GM18867 (cell line): Measurements from ENCODE around the gene HLCS.

ENCODE experiments used
- ATAC-seq: cut with Tn5 transposase; IDR thresholded peaks from one replicate; pipeline ENCODE4 v1.9.1; 2021; ENCODE audit warnings: mild to moderate bottlenecking, moderate library complexity; ENCODE audit not compliant: unreplicated experiment

Gene HLCS

GRCh38 chr21:36728371-36729111 is 237.9 kb downstream of the HLCS start:
- no peak for ATAC-seq

- ATAC-seq: no peak
Observed at GRCh38 chr21:36727866-36728265, 238.6 kb downstream of the HLCS start.

- no peak for ATAC-seq
Observed at GRCh38 chr21:36725793-36726386, 240.6 kb downstream of the HLCS start.

GRCh38 chr21:36724660-36725059 is 241.8 kb downstream of the HLCS start:
- ATAC-seq: no peak

GRCh38 chr21:36723371-36723881 is 243.0 kb downstream of the HLCS start:
- no peak for ATAC-seq

GRCh38 chr21:36722370-36723368 is 243.8 kb downstream of the HLCS start:
- no peak for ATAC-seq

GRCh38 chr21:36721817-36722216 is 244.7 kb downstream of the HLCS start:
- no peak for ATAC-seq

GRCh38 chr21:36719614-36720013 is 246.9 kb downstream of the HLCS start:
- no peak for ATAC-seq

- ATAC-seq: no peak
Observed at GRCh38 chr21:36718951-36719501, 247.4 kb downstream of the HLCS start.

GRCh38 chr21:36717976-36718375 is 248.5 kb downstream of the HLCS start:
- no peak for ATAC-seq

- ATAC-seq: no peak
Observed at GRCh38 chr21:36716836-36717235, 249.6 kb downstream of the HLCS start.

- ATAC-seq: no peak
Observed at GRCh38 chr21:36716387-36716786, 250.1 kb downstream of the HLCS start.

GRCh38 chr21:36713746-36714145 is 252.7 kb downstream of the HLCS start:
- ATAC-seq: no peak

GRCh38 chr21:36710729-36711048 is 255.8 kb downstream of the HLCS start:
- ATAC-seq: no peak

GRCh38 chr21:36709868-36710728 is 256.4 kb downstream of the HLCS start:
- ATAC-seq: no peak

- ATAC-seq: no peak
Observed at GRCh38 chr21:36709030-36709867, 257.2 kb downstream of the HLCS start.

- no peak for ATAC-seq
Observed at GRCh38 chr21:36708286-36709029, 258.0 kb downstream of the HLCS start.

- ATAC-seq: no peak
Observed at GRCh38 chr21:36707763-36708285, 258.6 kb downstream of the HLCS start.
